GM12892 (cell line): ENCODE data around the gene PRRC2B.

Experiments used
- DNase-seq: peaks from one replicate; pipeline ENCODE4 v3.0.0; 2011; ENCODE audit not compliant: insufficient read length
- FAIRE-seq: peaks from 2 replicates; lab custom pipeline; 2011; peaks lifted over from hg19 to GRCh38; lab: Jason Lieb, UNC
- POLR2A ChIP-seq: IDR thresholded peaks from 2 replicates; pipeline ENCODE4 v1.6.1; 2011; ENCODE audit warnings: low read depth, low read length, control low read depth
- POLR2AphosphoS5 ChIP-seq: IDR thresholded peaks from 2 replicates; pipeline ENCODE4 v1.6.1; 2011; ENCODE audit warnings: low read depth, low read length, control low read depth
- TAF1 ChIP-seq: IDR thresholded peaks from 2 replicates; pipeline ENCODE4 v1.6.1; 2011; ENCODE audit warnings: low read depth, mild to moderate bottlenecking, control low read depth, low read length, borderline replicate concordance

The PRRC2B gene

GRCh38 chr9:131525643-131526565 lies 132.0 kb downstream of the PRRC2B start:
- FAIRE-seq, result no peak
- no peak for DNase-seq
- TF ChIP-seq TAF1 (no peak), POLR2A (no peak), POLR2AphosphoS5 (no peak)

- DNase-seq, result no peak
- no peak for FAIRE-seq
- no peak for TF ChIP-seq POLR2A
- no peak for TF ChIP-seq POLR2AphosphoS5
Observed at GRCh38 chr9:131528186-131528585, 134.3 kb downstream of the PRRC2B start.

- FAIRE-seq (no peak), DNase-seq (no peak)
- no peak for TF ChIP-seq TAF1
- no peak for TF ChIP-seq POLR2AphosphoS5
- TF ChIP-seq POLR2A, result no peak
Observed at GRCh38 chr9:131528886-131529505, 135.1 kb downstream of the PRRC2B start.

- FAIRE-seq, result no peak
- TF ChIP-seq POLR2AphosphoS5, result no peak
- TF ChIP-seq POLR2A, result no peak
- no peak for TF ChIP-seq TAF1
- DNase-seq, result no peak
Observed at GRCh38 chr9:131529597-131530545, 136.0 kb downstream of the PRRC2B start.

- FAIRE-seq (peak; percentile 87), DNase-seq (peak; percentile 69)
- no peak for TF ChIP-seq POLR2A
- TF ChIP-seq TAF1, result no peak
- TF ChIP-seq POLR2AphosphoS5, result no peak
Observed at GRCh38 chr9:131530546-131530919, 136.6 kb downstream of the PRRC2B start.

GRCh38 chr9:131530920-131531832 lies 137.3 kb downstream of the PRRC2B start, which contains the start of gene UCK1:
UCK1 (minus strand) TSS chr9:131531263; CDS start chr9:131531174, 89 bp downstream.
- TF ChIP-seq POLR2AphosphoS5, result no peak
- peak; percentile 50; the same call in 1 of the 2 replicates for TF ChIP-seq POLR2A
- DNase-seq (peak; percentile 99), FAIRE-seq (peak; percentile 98)

- no peak for TF ChIP-seq POLR2AphosphoS5
- no peak for TF ChIP-seq POLR2A
- TF ChIP-seq TAF1, result no peak
- FAIRE-seq (no peak), DNase-seq (no peak)
Observed at GRCh38 chr9:131534721-131535237, 140.9 kb downstream of the PRRC2B start.

- no peak for FAIRE-seq
- no peak for DNase-seq
- TF ChIP-seq POLR2AphosphoS5 (no peak), TAF1 (no peak), POLR2A (no peak)
Observed at GRCh38 chr9:131537946-131538345, 144.1 kb downstream of the PRRC2B start.

GRCh38 chr9:131539223-131539923 lies 145.5 kb downstream of the PRRC2B start:
- DNase-seq (no peak), FAIRE-seq (no peak)
- TF ChIP-seq POLR2A, result no peak
- no peak for TF ChIP-seq TAF1
- TF ChIP-seq POLR2AphosphoS5, result no peak
